Activated CD4-positive, alpha-beta memory T cell treated with anti-CD3 and anti-CD28 coated beads for 36 hours (primary cell): ENCODE measurements around the gene PIKFYVE. TPM values are rescaled to one million over a fixed set of nuclear protein-coding genes. Genes with fewer than 3 reads are reported as not detected.

Experiments
- CTCF ChIA-PET: fragments of 350-600 bp; sonication (Branson Sonifier 250); formaldehyde crosslinking; loops from one replicate; lab custom pipeline; 2021; ENCODE audit warnings: antibody characterized with exemption, inconsistent platforms; lab: Charles Lee
- POLR2A ChIA-PET: fragments of 350-600 bp; sonication (Branson Sonifier 250); formaldehyde crosslinking; loops from one replicate; lab custom pipeline; 2021; ENCODE audit warnings: antibody characterized with exemption; lab: Charles Lee
- DNase-seq: peaks from one replicate; pipeline ENCODE4 v3.0.0-alpha.2; 2020
- H3K27ac Mint-ChIP-seq: one replicate; pipeline ENCODE4 v1.8.0; 2021; ENCODE audit warnings: mixed read lengths
- H3K27me3 Mint-ChIP-seq: one replicate; pipeline ENCODE4 v1.8.0; 2021; ENCODE audit warnings: mixed read lengths
- H3K36me3 Mint-ChIP-seq: one replicate; pipeline ENCODE4 v1.8.0; 2021; ENCODE audit warnings: mixed read lengths
- H3K4me1 Mint-ChIP-seq: one replicate; pipeline ENCODE4 v1.8.0; 2021; ENCODE audit warnings: low read depth, mixed read lengths
- H3K4me3 Mint-ChIP-seq: one replicate; pipeline ENCODE4 v1.8.0; 2021; ENCODE audit warnings: mild to moderate bottlenecking, mixed read lengths
- H3K9me3 Mint-ChIP-seq: one replicate; pipeline ENCODE4 v1.8.0; 2021; ENCODE audit warnings: mixed read lengths
- intact Hi-C: fragments of 100-400 bp; cut with micrococcal nuclease; formaldehyde crosslinking; loops from one replicate; pipeline ENCODE4 v1.15.1; 2023
- total RNA-seq, 2 experiments: library from RNA; stranded (reverse); gene quantifications; one replicate each; pipeline ENCODE4 v1.2.3, GENCODE V29; 2021

The PIKFYVE gene
- total RNA-seq, 2 experiments from 2014 or later, result 22.4 to 23.7 TPM

- Mint-ChIP-seq H3K27ac (no peak overlapping the region), H3K4me3 (no peak overlapping the region), H3K27me3 (no peaks in the 10 kb centered on the region), H3K4me1 (no peaks in the 10 kb centered on the region), H3K36me3 (peaks cover 18% of the 10 kb centered on the region), H3K9me3 (no peaks in the 10 kb centered on the region)
- DNase-seq, result no peak
- ChIA-PET POLR2A (no interaction called here), CTCF (no interaction called here)
- intact Hi-C loops, result no loop called here
Observed at GRCh38 chr2:208244422-208244821, 21.6 kb upstream of the PIKFYVE start.

GRCh38 chr2:208245746-208246145 lies 20.3 kb upstream of the PIKFYVE start:
- Mint-ChIP-seq H3K4me1 (no peaks in the 10 kb centered on the region), H3K27ac (no peak overlapping the region), H3K4me3 (no peak overlapping the region), H3K36me3 (peaks cover 19% of the 10 kb centered on the region), H3K27me3 (no peaks in the 10 kb centered on the region), H3K9me3 (no peaks in the 10 kb centered on the region)
- no peak for DNase-seq
- POLR2A ChIA-PET, result interaction anchor here (0.9 kb wide), 1 partner anchor 8 kb away, joined by 3 read pairs; no protein-coding TSS in a partner anchor
- CTCF ChIA-PET, result interaction anchor here (1.0 kb wide), 1 partner anchor 71 kb away, joined by 3 read pairs; no protein-coding TSS in a partner anchor
- intact Hi-C loops, result no loop called here

GRCh38 chr2:208248601-208249000 lies 17.5 kb upstream of the PIKFYVE start:
- Mint-ChIP-seq H3K36me3 (peaks cover 18% of the 10 kb centered on the region), H3K4me3 (no peak overlapping the region), H3K27ac (no peak overlapping the region), H3K9me3 (no peaks in the 10 kb centered on the region), H3K27me3 (no peaks in the 10 kb centered on the region), H3K4me1 (peaks cover 7% of the 10 kb centered on the region)
- DNase-seq, result no peak
- ChIA-PET CTCF (no interaction called here), POLR2A (no interaction called here)
- intact Hi-C loops, result no loop called here

- ChIA-PET CTCF (interaction anchor here (0.8 kb wide), 1 partner anchor 74 kb away, joined by 5 read pairs; no protein-coding TSS in a partner anchor), POLR2A (no interaction called here)
- DNase-seq, result no peak
- intact Hi-C loops, result no loop called here
- Mint-ChIP-seq H3K4me3 (no peak overlapping the region), H3K4me1 (peaks cover 12% of the 10 kb centered on the region), H3K27me3 (no peaks in the 10 kb centered on the region), H3K27ac (no peak overlapping the region), H3K36me3 (peaks cover 18% of the 10 kb centered on the region), H3K9me3 (no peaks in the 10 kb centered on the region)
Observed at GRCh38 chr2:208249296-208249695, 16.8 kb upstream of the PIKFYVE start.

GRCh38 chr2:208250388-208250787 lies 15.7 kb upstream of the PIKFYVE start:
- CTCF ChIA-PET, result interaction anchor here (0.6 kb wide), 1 partner anchor 80 kb away, joined by 3 read pairs; no protein-coding TSS in a partner anchor
- H3K9me3 Mint-ChIP-seq, result no peaks in the 10 kb centered on the region
- H3K4me3 Mint-ChIP-seq, result no peak overlapping the region
- H3K4me1 Mint-ChIP-seq, result peaks cover 12% of the 10 kb centered on the region
- intact Hi-C loops, result loop anchor here (5.0 kb wide), 1 partner anchor 1973 kb away; no protein-coding TSS in a partner anchor
- peaks cover 17% of the 10 kb centered on the region for H3K36me3 Mint-ChIP-seq
- DNase-seq, result no peak
- no peaks in the 10 kb centered on the region for H3K27me3 Mint-ChIP-seq
- POLR2A ChIA-PET, result no interaction called here
- H3K27ac Mint-ChIP-seq, result no peak overlapping the region

GRCh38 chr2:208251098-208251497 lies 15.0 kb upstream of the PIKFYVE start:
- Mint-ChIP-seq H3K36me3 (peaks cover 17% of the 10 kb centered on the region), H3K4me1 (peaks cover 15% of the 10 kb centered on the region), H3K9me3 (no peaks in the 10 kb centered on the region), H3K27me3 (no peaks in the 10 kb centered on the region), H3K4me3 (no peak overlapping the region), H3K27ac (no peak overlapping the region)
- POLR2A ChIA-PET, result interaction anchor here (0.7 kb wide), 1 partner anchor 530 kb away, joined by 3 read pairs; no protein-coding TSS in a partner anchor
- CTCF ChIA-PET, result interaction anchor here (0.6 to 7.3 kb wide), 2 partner anchors 17 to 80 kb away, joined by 3 to 99 read pairs; partner anchors contain the start of gene PIKFYVE
- intact Hi-C loops, result loop anchor here (5.0 kb wide), 1 partner anchor 1974 kb away; no protein-coding TSS in a partner anchor
- DNase-seq, result no peak

GRCh38 chr2:208252716-208253492 lies 13.2 kb upstream of the PIKFYVE start:
- ChIA-PET POLR2A (interaction anchor here (1.0 kb wide), 1 partner anchor 12 kb away, joined by 3 read pairs; no protein-coding TSS in a partner anchor), CTCF (interaction anchor here (1.8 to 7.3 kb wide), 3 partner anchors 15 to 77 kb away, joined by 3 to 99 read pairs (median 47); partner anchors contain the start of gene PIKFYVE)
- Mint-ChIP-seq H3K4me1 (peaks cover 15% of the 10 kb centered on the region), H3K9me3 (no peaks in the 10 kb centered on the region), H3K27me3 (no peaks in the 10 kb centered on the region), H3K36me3 (peaks cover 14% of the 10 kb centered on the region), H3K4me3 (no peak overlapping the region), H3K27ac (no peak overlapping the region)
- DNase-seq, result no peak
- intact Hi-C loops, result loop anchor here (5.0 kb wide), 1 partner anchor 1976 kb away; no protein-coding TSS in a partner anchor

- H3K4me1 Mint-ChIP-seq, result peaks cover 15% of the 10 kb centered on the region
- POLR2A ChIA-PET, result interaction anchor here (0.7 to 1.9 kb wide), 2 partner anchors 8 to 12 kb away, joined by 3 to 14 read pairs; partner anchors contain the start of gene PIKFYVE
- intact Hi-C loops, result loop anchor here (1.0 to 5.0 kb wide), 5 partner anchors 59 to 1976 kb away; partner anchors contain the start of genes FZD5 and PLEKHM3
Observed at GRCh38 chr2:208253600-208254117, 12.4 kb upstream of the PIKFYVE start.

GRCh38 chr2:208254118-208254870 lies 11.8 kb upstream of the PIKFYVE start:
- Mint-ChIP-seq H3K4me1 (peaks cover 15% of the 10 kb centered on the region), H3K27me3 (no peaks in the 10 kb centered on the region), H3K4me3 (peak overlapping the region; percentile 97), H3K9me3 (no peaks in the 10 kb centered on the region), H3K36me3 (peaks cover 9% of the 10 kb centered on the region), H3K27ac (peak overlapping the region; percentile 59)
- peak; percentile 87 for DNase-seq
- intact Hi-C loops, result loop anchor here (1.0 to 5.0 kb wide), 5 partner anchors 59 to 1977 kb away; partner anchors contain the start of genes FZD5 and PLEKHM3
- CTCF ChIA-PET, result interaction anchor here (0.6 to 7.3 kb wide), 13 partner anchors 14 to 1533 kb away, joined by 3 to 99 read pairs (median 3); partner anchors contain the start of gene PIKFYVE
- POLR2A ChIA-PET, result interaction anchor here (0.7 to 1.9 kb wide), 3 partner anchors 8 to 544 kb away, joined by 3 to 14 read pairs (median 3); partner anchors contain the start of gene PIKFYVE

More at GRCh38 chr2:208253600-208254117, 12.4 kb upstream of the PIKFYVE start:
- Mint-ChIP-seq H3K27me3 (no peaks in the 10 kb centered on the region), H3K27ac (no peak overlapping the region), H3K9me3 (no peaks in the 10 kb centered on the region), H3K36me3 (peaks cover 11% of the 10 kb centered on the region), H3K4me3 (peak overlapping the region; percentile 97)
- no peak for DNase-seq
- CTCF ChIA-PET, result interaction anchor here (0.6 to 7.3 kb wide), 10 partner anchors 14 to 1533 kb away, joined by 3 to 99 read pairs (median 4); partner anchors contain the start of gene PIKFYVE

- H3K4me1 Mint-ChIP-seq, result peaks cover 15% of the 10 kb centered on the region
- H3K9me3 Mint-ChIP-seq, result no peaks in the 10 kb centered on the region
- peak; percentile 95 for DNase-seq
- ChIA-PET CTCF (interaction anchor here (0.9 to 7.3 kb wide), 11 partner anchors 13 to 181 kb away, joined by 3 to 99 read pairs (median 3); partner anchors contain the start of gene PIKFYVE), POLR2A (interaction anchor here (0.5 to 1.9 kb wide), 2 partner anchors 11 to 75 kb away, joined by 3 to 14 read pairs; partner anchors contain the start of gene PIKFYVE)
- peak within 1 kb of the TSS; percentile 97 for H3K4me3 Mint-ChIP-seq
- intact Hi-C loops, result loop anchor here (1.0 to 5.0 kb wide), 6 partner anchors 11 to 1978 kb away; partner anchors contain the start of genes FZD5, PIKFYVE and PLEKHM3
- peaks cover 5% of the 10 kb centered on the region for H3K36me3 Mint-ChIP-seq
- peak within 1 kb of the TSS; percentile 81 for H3K27ac Mint-ChIP-seq
- no peaks in the 10 kb centered on the region for H3K27me3 Mint-ChIP-seq
Observed at GRCh38 chr2:208254871-208255556, 11.0 kb upstream of the PIKFYVE start, which contains the start of gene IDH1. TSS of gene IDH1 (minus strand) at chr2:208255071. CDS start at chr2:208251551, 3,520 bp downstream.
